Stimulated activated CD8-positive, alpha-beta memory T cell treated with anti-CD3 and anti-CD28 coated beads, Interleukin-7, amount 100 ng/mL, for 24 hours (primary cell): ENCODE results near the gene BMP6.

Source experiments
- DNase-seq: peaks from one replicate; pipeline ENCODE4 v3.0.0-alpha.2; 2020; ENCODE audit warnings: low read depth

The BMP6 gene

DNA sequence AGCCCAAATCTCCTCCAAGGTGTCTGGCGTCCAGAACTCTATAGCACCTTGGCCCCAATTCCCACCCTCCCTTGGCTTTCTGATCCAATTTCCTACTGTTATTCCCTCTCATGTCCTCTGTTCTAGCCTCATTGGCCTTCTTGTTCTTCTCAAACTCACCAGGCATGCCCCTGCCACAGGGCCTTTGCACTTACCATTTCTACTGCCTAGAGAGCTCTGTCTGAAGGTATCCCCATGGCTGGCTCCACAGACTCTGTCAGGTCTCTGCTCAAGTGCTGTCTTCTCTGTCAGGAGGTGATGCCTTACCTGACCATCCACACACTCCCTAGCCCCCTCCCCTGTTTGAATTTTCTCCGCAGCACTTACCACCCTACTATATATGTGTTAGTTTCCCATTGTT is 5.6 kb upstream of the BMP6 start:
- DNase-seq: no peak

DNA sequence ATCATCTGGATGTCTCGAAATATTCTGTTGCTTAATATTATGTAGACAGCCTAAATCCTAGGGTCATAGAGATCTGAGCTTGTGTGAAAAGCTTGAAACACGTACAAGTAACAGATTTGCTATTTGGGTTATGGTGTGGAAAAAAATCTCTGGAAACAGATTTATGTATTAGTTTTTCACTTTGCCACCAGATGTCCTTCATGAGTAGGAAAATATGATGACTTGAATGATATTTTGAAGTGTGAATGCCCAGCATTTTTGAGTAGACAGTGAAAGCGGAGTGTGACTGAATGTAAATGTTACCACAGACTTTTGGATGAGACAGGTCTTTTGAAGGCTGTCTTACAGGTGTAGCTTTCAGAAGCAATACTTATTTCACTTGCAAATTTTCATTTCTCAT is 4.2 kb upstream of the BMP6 start:
- no peak for DNase-seq

DNA sequence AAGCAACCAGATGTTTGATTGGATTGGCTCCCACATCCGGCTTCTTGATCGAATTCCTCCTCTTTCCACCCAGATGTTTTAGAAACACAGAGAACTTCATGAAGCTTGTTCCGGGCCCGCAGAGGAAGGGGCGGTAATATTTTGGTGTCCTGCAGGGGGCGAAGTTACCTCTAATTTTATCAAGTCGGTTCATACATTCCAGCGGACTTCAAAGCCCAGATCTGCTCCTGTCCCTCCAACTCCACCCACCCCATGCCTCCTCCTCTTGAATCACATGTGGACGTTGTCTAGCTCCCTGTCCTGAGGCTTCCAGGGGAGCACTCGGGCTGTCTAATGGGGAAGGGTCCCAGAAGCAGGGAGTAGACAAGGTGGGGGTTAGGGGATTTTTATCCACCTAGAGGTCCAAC is 2.9 kb upstream of the BMP6 start:
- peak; percentile 58 for DNase-seq

DNA sequence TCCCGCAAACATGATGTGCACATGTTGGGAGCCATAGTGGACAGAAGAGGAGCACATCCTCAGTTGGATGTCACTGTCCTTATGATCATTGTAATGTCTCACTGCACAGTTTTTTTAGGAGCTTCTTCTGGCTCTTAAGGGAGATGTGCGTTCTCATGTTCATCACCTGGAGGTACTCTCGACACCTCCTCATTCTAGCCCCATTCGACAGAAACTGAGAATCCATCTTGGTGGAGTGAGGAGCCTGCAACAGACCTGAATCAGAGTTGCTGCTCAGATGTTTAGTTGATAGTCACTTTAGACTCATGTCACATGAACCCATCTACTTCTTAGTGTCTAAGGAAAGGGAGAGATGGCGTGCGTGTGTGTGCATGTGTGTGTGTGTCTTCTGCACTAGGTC is 2.3 kb upstream of the BMP6 start:
- DNase-seq: no peak

DNA sequence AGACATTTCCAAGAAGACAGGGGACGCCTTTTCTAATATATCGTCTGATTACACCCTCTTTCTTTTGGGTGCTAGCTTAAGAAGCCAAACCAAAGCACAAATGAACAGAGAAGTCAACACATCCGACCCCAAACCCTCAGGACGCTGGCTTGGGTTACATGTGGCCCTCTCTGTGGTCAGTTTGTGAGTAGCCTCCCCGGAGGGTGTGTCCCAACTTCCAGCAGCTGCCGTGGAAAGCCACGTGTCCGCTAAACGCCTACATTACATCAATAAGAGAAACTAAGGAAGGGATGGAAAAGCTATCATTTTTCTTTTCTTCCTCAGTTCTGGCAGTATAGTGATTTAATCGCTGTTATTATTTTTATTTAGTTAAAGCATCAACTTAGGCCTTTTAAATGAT is 487 bp upstream of the BMP6 start:
- DNase-seq: no peak

DNA sequence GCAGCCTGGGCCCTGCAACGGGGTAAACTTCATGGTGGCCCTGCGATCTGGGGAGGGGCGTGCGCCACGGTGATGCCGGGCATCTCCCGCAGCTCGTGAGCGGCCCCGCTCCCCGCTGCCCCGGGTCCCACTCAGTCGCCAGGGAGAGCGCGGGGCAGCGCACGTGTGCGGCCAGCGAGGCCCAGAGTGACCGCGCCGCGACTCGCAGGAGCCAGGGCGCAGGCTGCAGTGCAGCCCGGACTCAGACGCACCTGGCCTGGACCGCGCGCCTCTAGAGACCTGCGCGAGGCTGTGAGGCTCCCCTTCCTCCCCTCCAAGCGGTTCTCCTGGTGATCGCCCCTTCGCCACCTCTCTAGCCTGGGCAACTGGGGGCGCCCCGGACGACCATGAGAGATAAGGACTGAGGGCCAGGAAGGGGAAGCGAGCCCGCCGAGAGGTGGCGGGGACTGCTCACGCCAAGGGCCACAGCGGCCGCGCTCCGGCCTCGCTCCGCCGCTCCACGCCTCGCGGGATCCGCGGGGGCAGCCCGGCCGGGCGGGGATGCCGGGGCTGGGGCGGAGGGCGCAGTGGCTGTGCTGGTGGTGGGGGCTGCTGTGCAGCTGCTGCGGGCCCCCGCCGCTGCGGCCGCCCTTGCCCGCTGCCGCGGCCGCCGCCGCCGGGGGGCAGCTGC is 652 bp downstream of the BMP6 start:
- no peak for DNase-seq

DNA sequence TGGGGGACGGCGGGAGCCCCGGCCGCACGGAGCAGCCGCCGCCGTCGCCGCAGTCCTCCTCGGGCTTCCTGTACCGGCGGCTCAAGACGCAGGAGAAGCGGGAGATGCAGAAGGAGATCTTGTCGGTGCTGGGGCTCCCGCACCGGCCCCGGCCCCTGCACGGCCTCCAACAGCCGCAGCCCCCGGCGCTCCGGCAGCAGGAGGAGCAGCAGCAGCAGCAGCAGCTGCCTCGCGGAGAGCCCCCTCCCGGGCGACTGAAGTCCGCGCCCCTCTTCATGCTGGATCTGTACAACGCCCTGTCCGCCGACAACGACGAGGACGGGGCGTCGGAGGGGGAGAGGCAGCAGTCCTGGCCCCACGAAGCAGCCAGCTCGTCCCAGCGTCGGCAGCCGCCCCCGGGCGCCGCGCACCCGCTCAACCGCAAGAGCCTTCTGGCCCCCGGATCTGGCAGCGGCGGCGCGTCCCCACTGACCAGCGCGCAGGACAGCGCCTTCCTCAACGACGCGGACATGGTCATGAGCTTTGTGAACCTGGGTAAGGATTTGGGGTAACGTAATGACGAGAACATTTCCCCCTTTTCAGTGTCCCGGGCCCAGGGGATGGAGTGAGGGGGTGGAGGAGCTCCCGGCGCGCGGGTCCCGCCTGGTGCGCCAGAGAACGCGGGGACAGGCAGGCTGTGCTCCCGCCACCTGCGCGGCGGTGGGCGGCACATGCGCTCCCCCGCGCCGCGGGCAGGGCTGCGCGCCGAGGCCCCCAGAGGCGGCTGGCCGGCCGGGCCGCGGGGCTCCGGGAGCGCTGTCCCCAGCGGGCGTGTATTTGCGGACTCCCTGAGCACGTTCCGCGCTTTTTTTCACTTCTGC is 1.4 kb downstream of the BMP6 start:
- DNase-seq: no peak

DNA sequence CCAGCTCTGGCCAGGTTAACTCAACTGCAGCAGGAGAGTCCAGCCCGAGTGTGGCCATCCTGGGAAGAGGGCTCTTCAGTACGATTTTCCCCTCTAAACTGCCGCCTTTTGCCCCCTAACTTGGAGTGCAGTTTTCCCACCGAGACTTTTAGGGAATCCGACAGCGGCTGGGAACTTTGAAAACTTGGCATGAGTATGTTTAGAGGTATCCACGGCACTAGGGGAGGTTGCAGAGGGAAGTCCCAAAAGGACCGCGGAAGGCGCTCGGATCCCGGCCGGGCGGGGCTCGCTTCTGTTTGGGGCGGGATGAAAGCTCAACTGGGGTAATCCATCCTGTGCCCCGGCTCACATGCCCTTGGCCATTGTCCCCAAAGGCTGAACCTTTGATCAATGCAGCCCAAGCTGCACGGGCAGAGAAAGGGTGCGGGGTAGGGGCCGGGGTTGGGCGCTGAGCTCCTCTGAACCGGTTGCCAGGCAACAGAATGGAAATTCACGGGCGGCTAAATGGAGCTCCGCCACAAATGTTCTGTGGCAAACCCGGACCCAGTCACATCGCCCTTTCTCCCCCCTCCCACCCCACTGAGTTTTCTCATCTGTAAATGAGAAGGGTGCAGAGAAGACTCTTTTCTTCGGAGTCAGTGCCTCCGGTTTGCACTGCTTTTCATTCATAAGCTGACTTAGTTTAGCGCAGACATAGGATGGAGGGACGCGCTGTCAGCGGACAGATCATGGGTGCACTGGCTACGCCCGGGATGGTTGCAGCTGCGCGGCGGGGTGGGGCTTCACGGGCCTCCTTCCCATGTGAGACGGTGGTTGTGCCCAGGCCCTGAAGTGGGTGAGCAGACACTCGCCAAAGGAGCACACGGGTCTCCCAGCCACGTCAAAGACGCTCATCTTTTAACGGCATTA is 2.3 kb downstream of the BMP6 start:
- no peak for DNase-seq

DNA sequence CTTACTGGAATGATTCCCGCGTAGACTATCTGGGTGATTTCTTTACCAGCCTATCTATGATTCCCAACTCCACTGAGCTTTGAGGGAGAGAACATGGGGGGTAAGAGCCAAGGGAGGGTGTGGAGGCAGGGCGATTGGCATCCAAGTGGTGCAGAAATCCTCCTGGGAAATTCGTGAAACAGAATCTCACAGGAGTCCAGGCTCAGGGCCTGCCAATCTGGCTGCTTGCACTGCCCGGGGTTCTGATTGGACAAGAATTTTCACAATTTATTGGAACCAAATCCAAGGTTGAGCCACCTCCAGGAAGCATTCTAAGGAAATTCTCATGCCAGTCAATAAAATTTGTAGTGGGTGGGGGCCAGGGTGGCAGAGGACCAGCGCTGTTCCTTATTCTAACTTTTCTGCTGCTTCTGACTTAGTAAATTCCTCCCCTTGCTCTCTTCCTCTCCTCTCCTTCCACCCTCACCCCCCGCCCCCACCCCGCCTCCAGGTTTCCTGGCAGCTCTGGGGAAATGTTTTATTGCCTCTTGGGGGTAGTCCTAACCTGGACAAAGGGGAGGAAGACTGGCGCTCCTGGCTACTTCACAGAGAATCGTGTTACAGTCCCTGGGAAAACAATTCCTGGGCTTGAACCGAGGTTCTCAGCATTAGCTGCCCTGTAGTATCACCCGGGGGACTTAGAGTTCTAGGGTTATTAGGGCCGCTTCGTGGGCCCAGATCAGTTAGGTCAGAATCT is 3.1 kb downstream of the BMP6 start:
- DNase-seq: no peak

DNA sequence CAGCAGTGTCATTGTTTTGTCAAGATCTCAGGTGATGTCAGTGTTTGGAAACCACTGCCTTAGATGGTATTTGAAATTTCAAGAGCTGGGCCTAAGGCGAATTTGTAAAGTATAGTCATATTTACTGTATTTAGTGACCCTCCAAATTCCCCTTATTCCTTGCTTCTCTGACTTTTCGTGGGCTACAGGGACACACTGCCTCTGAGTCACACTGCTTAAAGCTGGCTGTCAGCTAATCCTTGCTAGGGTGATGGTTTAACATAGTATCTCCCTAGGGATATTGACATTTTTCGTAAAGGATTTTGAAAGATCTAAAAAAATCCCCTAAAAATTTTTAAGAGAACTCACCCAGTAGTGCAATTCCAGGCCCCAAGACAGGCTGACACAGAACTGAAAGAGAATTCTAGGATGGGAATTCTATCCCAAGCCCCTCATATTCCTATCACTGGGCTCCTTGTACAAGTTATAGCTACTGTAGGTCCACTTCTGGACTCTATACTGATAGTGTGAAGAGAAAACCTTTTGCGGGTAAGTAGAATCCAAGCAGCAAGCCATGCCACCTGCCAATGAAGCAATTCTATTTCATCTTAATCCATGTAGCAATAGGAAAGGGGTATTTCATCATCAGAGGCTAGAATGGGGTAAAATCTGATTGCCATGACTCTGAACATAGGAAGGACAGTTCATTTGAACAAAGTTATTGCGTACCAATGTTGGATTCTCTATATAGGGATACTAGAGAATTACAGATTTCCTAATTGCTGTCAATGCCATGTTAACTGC is 4.3 kb downstream of the BMP6 start:
- no peak for DNase-seq

DNA sequence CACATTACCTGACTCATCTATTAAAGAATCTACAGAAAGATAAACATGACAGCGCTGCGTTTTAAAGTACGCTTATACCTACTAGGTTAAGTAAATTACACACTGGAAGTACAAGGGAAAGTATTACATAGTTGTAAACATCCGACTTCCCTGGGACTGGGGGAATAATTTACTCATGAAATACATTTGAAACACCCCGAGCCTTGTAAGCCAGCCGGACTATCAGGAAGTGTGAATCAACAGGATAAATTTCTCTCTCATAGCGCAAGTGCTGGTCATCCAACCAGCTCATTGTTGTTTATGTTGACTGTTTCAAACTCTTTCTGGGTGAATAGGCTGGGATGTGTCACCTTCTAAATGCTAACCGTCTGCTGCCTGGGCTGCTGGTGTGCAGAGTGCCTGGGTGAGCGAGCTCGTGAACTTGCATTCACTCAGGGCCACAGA is 4.9 kb downstream of the BMP6 start:
- no peak for DNase-seq

DNA sequence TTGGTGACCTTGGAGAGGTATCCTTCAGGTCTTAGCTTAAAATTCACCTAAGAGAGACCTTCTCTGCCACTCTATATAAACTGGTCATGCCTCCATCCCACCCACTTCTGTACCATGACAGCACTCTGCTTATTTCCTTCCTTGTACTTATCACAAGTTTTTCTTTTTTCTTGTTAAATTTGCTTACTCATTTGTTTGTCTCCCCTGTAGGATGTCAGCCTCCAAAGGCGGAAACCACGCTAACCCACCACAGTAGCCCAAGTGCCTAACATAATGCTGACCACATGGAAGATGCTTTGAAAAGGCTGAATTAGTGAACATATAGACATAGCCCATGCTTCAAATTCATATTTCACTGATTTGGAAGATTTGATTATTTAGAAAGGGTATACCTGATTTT is 5.4 kb downstream of the BMP6 start:
- no peak for DNase-seq

DNA sequence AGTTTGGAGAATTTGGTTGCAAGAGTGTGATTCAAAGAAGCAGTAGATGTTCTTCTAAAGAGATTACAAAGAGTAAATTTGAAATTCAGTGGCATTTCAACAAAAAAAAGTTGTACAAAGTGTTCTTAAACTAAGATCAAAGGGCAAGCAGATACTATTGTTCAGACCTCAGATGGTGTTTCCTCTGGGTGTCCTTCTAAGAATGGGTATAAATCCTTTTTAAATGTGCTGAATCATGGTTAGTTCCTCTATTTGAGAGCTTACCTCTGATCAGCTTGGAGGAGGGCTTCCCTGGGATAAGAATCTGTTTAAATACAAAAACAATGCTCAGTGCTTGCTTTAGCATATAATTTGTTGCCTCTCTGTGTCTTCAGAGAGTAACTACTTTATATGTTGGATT is 6.3 kb downstream of the BMP6 start:
- DNase-seq: no peak

DNA sequence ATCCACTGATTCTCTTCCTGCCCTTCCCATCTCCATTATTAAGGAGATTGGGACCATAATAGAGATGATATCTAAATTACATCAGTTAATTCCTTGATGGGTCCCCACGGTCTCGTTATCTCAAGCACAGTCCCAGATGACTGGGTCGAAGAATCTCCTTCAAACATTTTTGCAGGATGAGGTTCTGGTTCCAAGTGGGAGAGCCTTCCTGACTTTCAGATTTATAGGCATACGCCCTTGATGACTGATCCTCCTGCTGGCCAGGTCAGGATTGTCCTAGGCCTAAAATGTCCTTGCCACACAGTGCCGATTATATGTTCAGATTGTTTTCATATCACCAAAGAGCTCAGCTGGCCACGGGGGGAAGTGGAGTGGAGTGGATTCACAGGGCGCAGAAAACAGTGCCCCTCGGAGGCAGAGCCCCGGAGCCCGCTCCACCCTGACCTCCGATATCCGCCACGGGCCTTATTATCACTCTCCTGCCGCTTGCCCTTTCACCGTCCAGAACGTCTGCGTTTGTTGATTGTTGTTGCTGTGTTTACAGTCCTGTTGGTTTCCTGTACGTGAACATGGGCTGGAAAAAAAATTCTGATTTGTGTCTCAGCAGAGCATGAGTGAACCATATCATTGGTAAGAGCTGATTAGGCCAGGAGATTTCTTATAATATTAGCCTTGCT is 8.9 kb downstream of the BMP6 start:
- no peak for DNase-seq

DNA sequence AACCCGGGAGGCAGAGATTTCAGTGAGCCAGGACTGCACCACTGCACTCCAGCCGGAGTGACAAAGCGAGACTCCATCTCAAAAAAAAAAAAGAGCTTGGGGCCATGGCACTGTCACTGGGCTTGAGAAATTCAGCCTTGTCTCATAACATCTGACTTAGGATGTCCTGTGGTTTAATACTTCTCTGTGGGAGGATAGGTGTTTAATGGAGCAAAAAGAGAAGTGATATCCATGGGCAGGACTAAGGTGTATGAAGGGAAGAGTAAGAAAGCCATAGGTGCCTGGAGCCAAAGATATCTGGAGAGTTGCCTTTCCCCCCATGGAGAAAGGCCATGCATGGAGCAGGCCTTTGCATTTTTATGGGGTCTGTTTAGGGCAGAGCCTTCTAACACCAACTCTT is 11.2 kb downstream of the BMP6 start:
- no peak for DNase-seq

DNA sequence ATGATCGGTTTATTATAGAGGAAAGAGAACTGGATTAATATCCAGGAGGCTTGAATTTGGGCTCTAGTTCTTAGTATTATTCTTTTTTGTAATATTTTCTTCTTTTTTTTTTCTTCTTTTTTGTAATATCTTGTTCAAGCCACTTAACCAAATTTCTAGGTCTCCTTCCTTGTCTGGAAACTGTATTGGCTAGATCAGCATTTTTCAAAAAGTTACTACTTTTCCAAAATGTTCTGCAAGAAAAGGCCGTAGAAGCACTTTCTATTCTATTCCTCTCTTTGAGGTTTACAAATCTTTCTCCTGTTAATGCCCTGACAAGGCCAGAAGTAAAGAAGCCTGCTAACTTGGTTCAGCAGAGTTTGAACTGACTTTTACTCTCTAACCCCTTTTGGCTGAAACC is 12.0 kb downstream of the BMP6 start:
- DNase-seq: no peak

DNA sequence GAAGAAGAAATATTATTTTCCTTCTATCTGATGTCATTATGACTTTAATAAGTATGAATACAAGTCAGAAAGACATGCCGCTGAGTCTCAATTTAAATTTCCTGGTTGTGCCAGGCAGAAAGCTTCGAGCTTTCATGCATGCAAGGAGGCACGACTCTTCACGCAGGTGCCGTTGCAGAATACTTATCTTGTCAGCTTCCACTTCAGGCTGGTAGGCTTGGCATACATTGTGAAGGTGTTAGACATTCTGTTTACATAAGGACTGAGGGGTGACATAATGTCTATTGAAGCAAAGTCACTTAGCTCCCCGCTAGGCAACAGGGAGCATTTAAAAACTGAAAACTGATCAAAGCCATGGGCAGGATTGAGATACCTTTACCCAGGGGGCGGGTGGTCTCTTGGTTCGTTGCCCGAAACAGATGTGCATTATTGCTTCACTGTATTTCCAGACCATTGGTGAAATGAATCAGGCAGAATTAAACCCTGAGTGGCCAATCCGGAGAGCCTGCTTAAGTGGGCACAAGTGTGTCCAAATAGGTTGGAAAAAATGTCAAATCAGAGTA is 16.4 kb downstream of the BMP6 start:
- no peak for DNase-seq

DNA sequence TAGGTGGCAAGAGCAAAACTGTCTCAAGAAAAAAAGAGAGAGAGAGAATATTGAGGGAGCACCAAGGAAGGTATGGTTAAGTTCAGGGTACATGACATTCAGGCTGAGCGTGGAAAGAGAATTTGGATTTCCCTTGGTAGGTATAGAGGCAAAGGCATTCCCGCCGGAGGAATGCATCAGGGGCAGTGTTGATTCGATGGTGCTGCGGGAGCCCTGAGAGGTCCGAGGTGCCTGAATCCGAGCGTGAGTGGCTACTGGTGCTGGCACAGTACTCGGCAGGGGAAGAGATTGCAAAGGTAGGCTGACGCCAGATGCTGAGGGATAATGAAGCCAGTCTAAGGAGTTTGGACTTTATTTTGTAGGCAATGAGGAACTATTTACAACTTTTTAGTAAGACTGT is 20.0 kb downstream of the BMP6 start:
- DNase-seq: no peak

DNA sequence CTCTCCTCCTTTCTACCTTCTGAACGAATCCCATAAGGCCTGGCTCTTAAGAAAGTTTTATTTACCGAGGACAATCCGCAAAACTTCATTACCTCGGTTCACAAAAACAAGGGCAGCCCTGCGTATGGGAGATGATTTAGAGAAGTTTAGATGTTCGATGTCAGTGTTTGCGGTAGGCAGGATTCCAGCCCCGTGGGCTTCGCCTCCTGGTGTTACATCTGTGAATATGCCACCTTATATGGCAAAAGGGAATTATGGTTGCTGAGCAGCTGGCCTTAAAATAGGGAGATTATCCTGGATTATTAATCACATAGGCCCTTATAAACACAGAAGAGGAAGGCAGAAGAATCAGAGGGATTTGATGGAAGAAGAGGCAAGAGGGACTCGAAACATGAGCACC is 21.1 kb downstream of the BMP6 start:
- DNase-seq: no peak

DNA sequence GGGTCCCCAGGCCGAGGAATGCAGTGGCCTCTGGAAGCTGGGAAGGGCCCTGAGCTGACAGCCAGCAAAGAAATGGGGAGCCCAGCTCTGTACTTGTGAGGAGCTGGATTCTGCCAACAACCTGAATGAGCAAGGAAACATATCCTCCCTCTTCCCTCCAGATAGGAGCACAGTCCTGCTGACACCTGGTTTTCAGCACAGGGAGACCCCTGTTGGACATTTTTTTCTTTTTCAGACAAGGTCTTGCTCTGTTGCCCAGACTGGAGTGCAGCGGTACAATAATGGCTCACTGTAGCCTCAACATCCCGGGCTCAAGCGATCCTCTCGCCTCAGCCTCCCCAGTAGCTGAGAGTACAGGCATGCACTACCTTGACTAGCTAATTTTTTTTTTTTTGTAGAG is 21.5 kb downstream of the BMP6 start:
- no peak for DNase-seq
